GM18519 (cell line): ENCODE results near the gene MBLAC1.

Experiments used
- ATAC-seq: cut with Tn5 transposase; IDR thresholded peaks from one replicate; pipeline ENCODE4 v1.9.1; 2021; ENCODE audit warnings: mild to moderate bottlenecking, moderate library complexity; ENCODE audit not compliant: unreplicated experiment, low FRiP score

Gene MBLAC1

GRCh38 chr7:100126931-100127865 lies at the start of gene MBLAC1:
Gene MBLAC1, plus strand, starts transcription at chr7:100126967. Its CDS starts 429 bp downstream, at chr7:100127396.
- peak; percentile 37 for ATAC-seq

- no peak for ATAC-seq
These were observed 49.6 kb upstream of the MBLAC1 start for GRCh38 chr7:100077205-100077604.

GRCh38 chr7:100079024-100079560 lies 47.7 kb upstream of the MBLAC1 start:
- no peak for ATAC-seq

GRCh38 chr7:100080907-100081534 lies 45.7 kb upstream of the MBLAC1 start:
- ATAC-seq: no peak

GRCh38 chr7:100081535-100082102 lies 45.1 kb upstream of the MBLAC1 start, which contains the start of gene ZNF3:
Gene ZNF3, minus strand, starts transcription at chr7:100081723. Its CDS starts 4,366 bp downstream, at chr7:100077357.
- peak; percentile 45 for ATAC-seq

GRCh38 chr7:100082978-100083377 lies 43.8 kb upstream of the MBLAC1 start:
- ATAC-seq: no peak

- no peak for ATAC-seq
These were observed 41.3 kb upstream of the MBLAC1 start for GRCh38 chr7:100085515-100085914.

- no peak for ATAC-seq
These were observed 39.6 kb upstream of the MBLAC1 start for GRCh38 chr7:100087055-100087750.

- no peak for ATAC-seq
These were observed 38.6 kb upstream of the MBLAC1 start for GRCh38 chr7:100088095-100088620.

- ATAC-seq: no peak
These were observed 37.9 kb upstream of the MBLAC1 start, which contains the start of gene COPS6 for GRCh38 chr7:100088621-100089457. Gene COPS6, plus strand, starts transcription at chr7:100088969. Its CDS starts 22 bp downstream, at chr7:100088991.

GRCh38 chr7:100089458-100090196 lies 37.1 kb upstream of the MBLAC1 start:
- ATAC-seq: no peak

- ATAC-seq: no peak
These were observed 36.0 kb upstream of the MBLAC1 start for GRCh38 chr7:100090527-100091410.

- no peak for ATAC-seq
These were observed 35.2 kb upstream of the MBLAC1 start for GRCh38 chr7:100091411-100092181.

GRCh38 chr7:100093054-100093453 lies 33.7 kb upstream of the MBLAC1 start:
- no peak for ATAC-seq

GRCh38 chr7:100093498-100093897 lies 33.3 kb upstream of the MBLAC1 start:
- no peak for ATAC-seq

GRCh38 chr7:100093925-100094486 lies 32.8 kb upstream of the MBLAC1 start:
- no peak for ATAC-seq
